T-helper 1 cell treated with Interleukin-12 subunit alpha and Interleukin-12 subunit beta and Interleukin-4 antibody, amounts not matched to agents 30 μg/mL and 1 μg/mL, for 36 hours (primary cell): Measurements from ENCODE around the gene PRR20C.
"Not testable (repeated sequence)": the region's sequence is repeated elsewhere in the genome, so short reads cannot be mapped to it uniquely, and the experiment has no call there.

Source experiments
- H3K27ac Mint-ChIP-seq: one replicate; pipeline ENCODE4 v1.8.0; 2021; ENCODE audit warnings: mild to moderate bottlenecking, mixed read lengths
- H3K27me3 Mint-ChIP-seq: one replicate; pipeline ENCODE4 v1.8.0; 2021; ENCODE audit warnings: low read depth, mixed read lengths
- H3K36me3 Mint-ChIP-seq: one replicate; pipeline ENCODE4 v1.8.0; 2021; ENCODE audit warnings: low read depth, mixed read lengths
- H3K4me1 Mint-ChIP-seq: one replicate; pipeline ENCODE4 v1.8.0; 2021; ENCODE audit warnings: low read depth, mixed read lengths
- H3K4me3 Mint-ChIP-seq: one replicate; pipeline ENCODE4 v1.8.0; 2021; ENCODE audit warnings: mild to moderate bottlenecking, moderate library complexity, mixed read lengths
- H3K9me3 Mint-ChIP-seq: one replicate; pipeline ENCODE4 v1.8.0; 2021; ENCODE audit warnings: mixed read lengths

Gene PRR20C

GRCh38 chr13:57153761-57154160 lies at the start of gene PRR20C:
Gene PRR20C, plus strand, starts transcription at chr13:57154061. Its CDS starts 387 bp downstream, at chr13:57154448.
- H3K27ac Mint-ChIP-seq, H3K27me3 Mint-ChIP-seq, H3K4me3 Mint-ChIP-seq, H3K4me1 Mint-ChIP-seq, H3K36me3 Mint-ChIP-seq, H3K9me3 Mint-ChIP-seq: not testable (repeated sequence)

GRCh38 chr13:57114945-57115344 lies 38.9 kb upstream of the PRR20C start:
- Mint-ChIP-seq H3K27me3 (no peaks in the 10 kb centered on the region), H3K9me3 (peaks cover 37% of the 10 kb centered on the region), H3K4me1 (no peaks in the 10 kb centered on the region), H3K27ac (no peak overlapping the region), H3K4me3 (no peak overlapping the region), H3K36me3 (no peaks in the 10 kb centered on the region)

GRCh38 chr13:57123681-57124080 lies 30.2 kb upstream of the PRR20C start:
- Mint-ChIP-seq H3K4me3 (no peak overlapping the region), H3K27ac (no peak overlapping the region), H3K36me3 (no peaks in the 10 kb centered on the region), H3K9me3 (peaks cover 5% of the 10 kb centered on the region), H3K4me1 (no peaks in the 10 kb centered on the region), H3K27me3 (no peaks in the 10 kb centered on the region)

- Mint-ChIP-seq H3K4me1 (no peaks in the 10 kb centered on the region), H3K9me3 (peaks cover 23% of the 10 kb centered on the region), H3K27ac (no peak overlapping the region), H3K36me3 (no peaks in the 10 kb centered on the region), H3K4me3 (no peak overlapping the region), H3K27me3 (no peaks in the 10 kb centered on the region)
These were observed 25.0 kb upstream of the PRR20C start for GRCh38 chr13:57128909-57129308.

- H3K4me3 Mint-ChIP-seq = no peak overlapping the region
- peaks cover 28% of the 10 kb centered on the region for H3K9me3 Mint-ChIP-seq
- no peak overlapping the region for H3K27ac Mint-ChIP-seq
These were observed 17.8 kb upstream of the PRR20C start for GRCh38 chr13:57136093-57136492.

GRCh38 chr13:57137585-57137984 lies 16.3 kb upstream of the PRR20C start:
- Mint-ChIP-seq H3K36me3 (no peaks in the 10 kb centered on the region), H3K9me3 (peaks cover 19% of the 10 kb centered on the region), H3K27ac (no peak overlapping the region), H3K4me1 (no peaks in the 10 kb centered on the region), H3K27me3 (no peaks in the 10 kb centered on the region), H3K4me3 (no peak overlapping the region)

More at GRCh38 chr13:57136093-57136492, 17.8 kb upstream of the PRR20C start:
- H3K27me3 Mint-ChIP-seq = no peaks in the 10 kb centered on the region
- H3K4me1 Mint-ChIP-seq = no peaks in the 10 kb centered on the region
- H3K36me3 Mint-ChIP-seq = no peaks in the 10 kb centered on the region

- peaks cover 12% of the 10 kb centered on the region for H3K9me3 Mint-ChIP-seq
- no peaks in the 10 kb centered on the region for H3K36me3 Mint-ChIP-seq
- no peak overlapping the region for H3K4me3 Mint-ChIP-seq
- no peaks in the 10 kb centered on the region for H3K27me3 Mint-ChIP-seq
- no peaks in the 10 kb centered on the region for H3K4me1 Mint-ChIP-seq
- no peak overlapping the region for H3K27ac Mint-ChIP-seq
These were observed 14.9 kb upstream of the PRR20C start for GRCh38 chr13:57138988-57139387.

GRCh38 chr13:57139781-57140180 lies 14.1 kb upstream of the PRR20C start:
- not testable (repeated sequence) for H3K4me3 Mint-ChIP-seq, H3K4me1 Mint-ChIP-seq, H3K27me3 Mint-ChIP-seq, H3K36me3 Mint-ChIP-seq, H3K27ac Mint-ChIP-seq
- peaks cover 10% of the 10 kb centered on the region for H3K9me3 Mint-ChIP-seq

GRCh38 chr13:57140235-57140968 lies 13.5 kb upstream of the PRR20C start, which contains the start of gene PRR20A:
Gene PRR20A, plus strand, starts transcription at chr13:57140918. Its CDS starts 387 bp downstream, at chr13:57141305.
- H3K4me1 Mint-ChIP-seq, H3K9me3 Mint-ChIP-seq, H3K27me3 Mint-ChIP-seq, H3K27ac Mint-ChIP-seq, H3K4me3 Mint-ChIP-seq, H3K36me3 Mint-ChIP-seq: not testable (repeated sequence)

- not testable (repeated sequence) for H3K9me3 Mint-ChIP-seq, H3K27me3 Mint-ChIP-seq, H3K4me3 Mint-ChIP-seq, H3K36me3 Mint-ChIP-seq, H3K27ac Mint-ChIP-seq, H3K4me1 Mint-ChIP-seq
These were observed 6.7 kb upstream of the PRR20C start, which contains the start of gene PRR20B for GRCh38 chr13:57147188-57147587. Gene PRR20B, plus strand, starts transcription at chr13:57147488. Its CDS starts 387 bp downstream, at chr13:57147875.

GRCh38 chr13:57148106-57148505 lies 5.8 kb upstream of the PRR20C start:
- not testable (repeated sequence) for H3K27ac Mint-ChIP-seq, H3K9me3 Mint-ChIP-seq, H3K36me3 Mint-ChIP-seq, H3K27me3 Mint-ChIP-seq, H3K4me3 Mint-ChIP-seq, H3K4me1 Mint-ChIP-seq

GRCh38 chr13:57160332-57160731 lies 6.5 kb downstream of the PRR20C start, which contains the start of gene PRR20D:
Gene PRR20D, plus strand, starts transcription at chr13:57160632. Its CDS starts 387 bp downstream, at chr13:57161019.
- not testable (repeated sequence) for H3K27ac Mint-ChIP-seq, H3K4me1 Mint-ChIP-seq, H3K36me3 Mint-ChIP-seq, H3K9me3 Mint-ChIP-seq, H3K27me3 Mint-ChIP-seq, H3K4me3 Mint-ChIP-seq

GRCh38 chr13:57166897-57167296 lies 13.0 kb downstream of the PRR20C start, which contains the start of gene PRR20E:
Gene PRR20E, plus strand, starts transcription at chr13:57167197. Its CDS starts 387 bp downstream, at chr13:57167584.
- H3K27me3 Mint-ChIP-seq, H3K36me3 Mint-ChIP-seq, H3K4me1 Mint-ChIP-seq, H3K9me3 Mint-ChIP-seq, H3K27ac Mint-ChIP-seq, H3K4me3 Mint-ChIP-seq: not testable (repeated sequence)

- no peak overlapping the region for H3K27ac Mint-ChIP-seq
- H3K4me1 Mint-ChIP-seq = no peaks in the 10 kb centered on the region
- no peaks in the 10 kb centered on the region for H3K36me3 Mint-ChIP-seq
- no peaks in the 10 kb centered on the region for H3K27me3 Mint-ChIP-seq
- peaks cover 3% of the 10 kb centered on the region for H3K9me3 Mint-ChIP-seq
- H3K4me3 Mint-ChIP-seq = no peak overlapping the region
These were observed 37.8 kb downstream of the PRR20C start for GRCh38 chr13:57191667-57192066.
